Gastrocnemius medialis (tissue), 4 donors: ENCODE measurements around the gene LEMD2. TPM values are rescaled to one million over a fixed set of nuclear protein-coding genes. Genes with fewer than 3 reads are reported as not detected.

ENCODE experiments used
- ATAC-seq, 2 donors: fragments of 150-250 bp; one replicate each; pipeline ENCODE4 v1.9.1; 2016
- DNase-seq, 2 donors: peaks; one replicate each; pipeline ENCODE4 v3.0.0-alpha.2; 2019
- H3K27ac ChIP-seq, 4 donors: fragments of 200-600 bp; sonication (generic); 1 replicate in 1 of 4; 2 replicates in 3 of 4; pipeline ENCODE4 v1.5.1; 2016 to 2018; ENCODE audit warnings: mild to moderate bottlenecking in 2 of 4, moderate library complexity in 1 of 4
- H3K27me3 ChIP-seq, 3 donors: fragments of 200-600 bp; sonication (generic) in 2 of 3; 1 replicate in 1 of 3; 2 replicates in 2 of 3; pipeline versions ENCODE4 v1.5.1 to v1.6.0; 2016 to 2019; ENCODE audit warnings: mild to moderate bottlenecking in 1 of 3, moderate library complexity in 1 of 3
- H3K36me3 ChIP-seq, 2 donors: fragments of 200-600 bp; sonication (generic) in 1 of 2; one replicate each; pipeline ENCODE4 v1.5.1; 2017 to 2018
- H3K4me1 ChIP-seq, 2 donors: fragments of 200-600 bp; sonication (generic) in 1 of 2; one replicate each; pipeline ENCODE4 v1.5.1; 2016 to 2017; ENCODE audit warnings: mild to moderate bottlenecking in 2 of 2
- H3K4me3 ChIP-seq, 4 donors: fragments of 200-600 bp; sonication (generic) in 3 of 4; 1 replicate in 1 of 4; 2 replicates in 3 of 4; pipeline ENCODE4 v1.5.1; 2016 to 2019; ENCODE audit warnings: mild to moderate bottlenecking in 2 of 4
- H3K9me3 ChIP-seq, 3 donors: fragments of 200-600 bp; sonication (generic) in 2 of 3; 1 replicate in 1 of 3; 2 replicates in 2 of 3; pipeline ENCODE4 v1.5.1; 2016 to 2019
- CTCF ChIP-seq, 5 experiments: fragments of 450-650 bp in 3 of 5; fragments of 200-600 bp in 2 of 5; sonication (generic) in 2 of 5; IDR thresholded peaks in 4 of 5; conservative IDR thresholded peaks in 1 of 5; 1 replicate in 4 of 5; 2 replicates in 1 of 5; pipeline ENCODE4 v1.5.1; 2016 to 2019; ENCODE audit warnings: antibody characterized with exemption in 5 of 5, mild to moderate bottlenecking in 3 of 5, moderate library complexity in 3 of 5
- POLR2A ChIP-seq, 2 donors: fragments of 450-650 bp; IDR thresholded peaks; one replicate each; pipeline ENCODE4 v1.6.1; 2017; ENCODE audit warnings: antibody characterized with exemption in 2 of 2, mild to moderate bottlenecking in 2 of 2, moderate library complexity in 2 of 2
- in situ Hi-C, 4 donors: fragments of 200-750 bp; cut with MboI; loops; one replicate each; pipeline versions ENCODE4 v1.15.0 to v1.8.0; 2017; ENCODE audit warnings: low sequenced_read_pairs in 4 of 4
- intact Hi-C: fragments of 100-400 bp; cut with DNase I; formaldehyde crosslinking; loops from one replicate; pipeline ENCODE4 v1.15.1; 2023; ENCODE audit warnings: low total_unique reads
- total RNA-seq, 4 donors: library from RNA; depleted of rRNA; stranded (reverse); fragments of >200 nt; gene quantifications; one replicate each; pipeline versions ENCODE4 v1.1.0 to v1.2.3, GENCODE V29; 2016

The LEMD2 gene
- total RNA-seq, 4 donors from 2014 or later = 34.1 to 39.1 (median 38.1) TPM

- H3K9me3 ChIP-seq = no peaks in the 10 kb centered on the region
- H3K4me1 ChIP-seq = peaks cover 12 to 13% of the 10 kb centered on the region in 2 donors
- H3K27ac ChIP-seq = no peak overlapping the region
- no peak overlapping the region for H3K4me3 ChIP-seq
- DNase-seq (no peak), ATAC-seq (no peak)
- no peak for TF ChIP-seq POLR2A (IDR thresholded peaks at IDR 0.05)
- TF ChIP-seq CTCF (IDR thresholded peaks at IDR 0.05 in 4 of 5, conservative IDR thresholded peaks at IDR 0.05 in 1 of 5) = no peak
- no peaks in the 10 kb centered on the region for H3K27me3 ChIP-seq
- peaks cover 2 to 88% of the 10 kb centered on the region in 2 donors for H3K36me3 ChIP-seq
- in situ Hi-C loops = loop anchor here in 3 of 4 donors (10.0 kb wide), 3 partner anchors 72 to 378 kb away; no protein-coding TSS in a partner anchor
- intact Hi-C loops = no loop called here
Observed at GRCh38 chr6:33776764-33777163, 12.2 kb downstream of the LEMD2 start.

- in situ Hi-C loops = loop anchor here in 3 of 4 donors (10.0 kb wide), 3 partner anchors 71 to 379 kb away; no protein-coding TSS in a partner anchor
- TF ChIP-seq POLR2A (IDR thresholded peaks at IDR 0.05) = no peak
- Histone ChIP-seq H3K4me3 (no peak overlapping the region), H3K27ac (no peak overlapping the region), H3K9me3 (no peaks in the 10 kb centered on the region), H3K36me3 (peaks cover 2 to 85% of the 10 kb centered on the region in 2 donors), H3K4me1 (peaks cover 12 to 13% of the 10 kb centered on the region in 2 donors), H3K27me3 (no peaks in the 10 kb centered on the region)
- intact Hi-C loops = no loop called here
- ATAC-seq (no peak), DNase-seq (no peak)
Observed at GRCh38 chr6:33776186-33776585, 12.7 kb downstream of the LEMD2 start.

GRCh38 chr6:33774774-33775173, 14.2 kb downstream of the LEMD2 start:
- TF ChIP-seq POLR2A (IDR thresholded peaks at IDR 0.05) = no peak
- TF ChIP-seq CTCF (IDR thresholded peaks at IDR 0.05 in 4 of 5, conservative IDR thresholded peaks at IDR 0.05 in 1 of 5) = no peak
- no peaks in the 10 kb centered on the region for H3K9me3 ChIP-seq
- DNase-seq (no peak), ATAC-seq (no peak)
- in situ Hi-C loops = loop anchor here in 3 of 4 donors (10.0 to 25.0 kb wide), 4 partner anchors 70 to 388 kb away; no protein-coding TSS in a partner anchor
- peaks cover 24% of the 10 kb centered on the region in 2 donors for H3K4me1 ChIP-seq
- no peak overlapping the region for H3K4me3 ChIP-seq
- H3K36me3 ChIP-seq = peaks cover 2 to 73% of the 10 kb centered on the region in 2 donors
- H3K27me3 ChIP-seq = no peaks in the 10 kb centered on the region
- intact Hi-C loops = no loop called here
- H3K27ac ChIP-seq = no peak overlapping the region

GRCh38 chr6:33772902-33773472, 15.9 kb downstream of the LEMD2 start:
- intact Hi-C loops = no loop called here
- no peaks in the 10 kb centered on the region for H3K27me3 ChIP-seq
- ATAC-seq = no peak
- in situ Hi-C loops = loop anchor here in 3 of 4 donors (10.0 to 25.0 kb wide), 4 partner anchors 68 to 389 kb away; no protein-coding TSS in a partner anchor
- peaks cover 32 to 40% of the 10 kb centered on the region in 2 donors for H3K4me1 ChIP-seq
- DNase-seq = no peak
- peaks cover 2 to 55% of the 10 kb centered on the region in 2 donors for H3K36me3 ChIP-seq
- no peak for TF ChIP-seq POLR2A (IDR thresholded peaks at IDR 0.05)
- TF ChIP-seq CTCF (IDR thresholded peaks at IDR 0.05 in 4 of 5, conservative IDR thresholded peaks at IDR 0.05 in 1 of 5) = no peak
- H3K9me3 ChIP-seq = no peaks in the 10 kb centered on the region
- no peak overlapping the region for H3K4me3 ChIP-seq
- no peak overlapping the region for H3K27ac ChIP-seq

- Histone ChIP-seq H3K36me3 (peaks cover 2 to 48% of the 10 kb centered on the region in 2 donors), H3K9me3 (no peaks in the 10 kb centered on the region), H3K27me3 (no peaks in the 10 kb centered on the region), H3K4me1 (peaks cover 32 to 40% of the 10 kb centered on the region in 2 donors), H3K27ac (peak overlapping the region; percentile 66 to 82 (median 70)), H3K4me3 (no peak overlapping the region)
- in situ Hi-C loops = loop anchor here in 3 of 4 donors (10.0 to 25.0 kb wide), 4 partner anchors 67 to 390 kb away; no protein-coding TSS in a partner anchor
- DNase-seq (no peak), ATAC-seq (no peak)
- TF ChIP-seq POLR2A (IDR thresholded peaks at IDR 0.05) (no peak), CTCF (IDR thresholded peaks at IDR 0.05 in 4 of 5, conservative IDR thresholded peaks at IDR 0.05 in 1 of 5) (no peak)
- intact Hi-C loops = no loop called here
Observed at GRCh38 chr6:33772082-33772830, 16.7 kb downstream of the LEMD2 start.
